Muscle of arm (tissue), 12 donors: ENCODE measurements around the gene SULF2. TPM values are rescaled to one million over a fixed set of nuclear protein-coding genes. Genes with fewer than 3 reads are reported as not detected.

Experiments
- DNase-seq: peaks from one replicate; pipeline ENCODE4 v3.0.0-alpha.2; 2013
- polyA plus RNA-seq, 12 donors: library from polyadenylated mRNA; unstranded; fragments of 120-200 nt; gene quantifications; one replicate each; pipeline ENCODE4 v1.2.1, GENCODE V29; 2013; ENCODE audit not compliant: insufficient read length in 12 of 12

SULF2 gene
- polyA plus RNA-seq, 12 donors = 36.8 to 99.0 (median 50.7) TPM; not detected in 1

DNA sequence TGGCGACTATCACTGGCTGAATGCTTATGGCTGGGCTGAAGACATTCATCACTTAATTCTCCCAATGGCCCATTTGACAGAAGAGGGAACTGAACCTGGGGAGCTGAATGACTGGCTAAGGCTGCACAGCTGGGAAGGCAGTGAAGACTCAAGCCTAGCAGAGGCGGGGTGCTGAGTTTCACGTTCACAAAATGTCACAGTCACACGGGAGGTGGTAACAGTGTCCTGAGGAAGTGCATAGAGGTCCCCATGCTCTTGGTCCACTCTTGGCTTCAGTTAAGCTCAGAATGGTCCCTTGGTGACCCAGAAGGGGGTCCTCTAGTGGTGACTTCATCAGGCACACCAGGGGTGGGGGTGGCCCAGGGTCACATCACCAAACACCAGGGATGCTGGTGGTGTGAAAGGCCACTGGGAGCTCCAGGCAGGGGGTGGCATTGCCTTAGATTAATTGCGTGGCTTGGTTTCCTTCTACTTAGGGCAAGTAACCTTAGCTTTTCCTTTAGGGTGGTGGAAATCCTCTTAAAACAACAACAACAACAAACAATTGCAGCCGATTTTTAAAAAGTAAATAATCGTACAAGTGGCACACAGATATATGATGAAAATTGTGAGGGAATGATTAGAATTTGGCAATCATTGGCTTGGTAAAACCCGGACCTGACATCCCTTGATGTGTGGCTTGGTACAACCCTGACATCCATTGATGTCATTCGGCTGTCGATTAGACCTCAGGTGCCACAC lies 45.0 kb downstream of the SULF2 start:
- no peak for DNase-seq

DNA sequence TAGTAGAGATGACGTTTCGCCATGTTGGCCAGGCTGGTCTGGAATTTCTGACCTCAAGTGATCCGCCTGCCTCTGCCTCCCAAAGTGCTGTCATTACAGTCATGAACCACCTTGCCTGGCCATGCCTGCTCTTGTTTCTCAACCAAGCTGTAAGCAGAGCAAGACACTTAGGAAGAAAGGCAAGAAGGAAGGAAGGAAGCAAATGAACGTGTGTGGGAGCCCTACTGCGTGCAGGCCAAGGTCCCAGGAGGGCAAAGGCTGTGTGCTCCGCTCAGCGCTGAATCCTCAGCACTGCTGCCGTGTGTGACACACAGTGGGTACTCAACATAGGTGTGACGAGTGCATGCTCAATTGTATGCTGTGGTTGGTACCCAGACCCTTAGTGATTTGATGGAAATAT lies 47.4 kb downstream of the SULF2 start:
- DNase-seq = no peak

DNA sequence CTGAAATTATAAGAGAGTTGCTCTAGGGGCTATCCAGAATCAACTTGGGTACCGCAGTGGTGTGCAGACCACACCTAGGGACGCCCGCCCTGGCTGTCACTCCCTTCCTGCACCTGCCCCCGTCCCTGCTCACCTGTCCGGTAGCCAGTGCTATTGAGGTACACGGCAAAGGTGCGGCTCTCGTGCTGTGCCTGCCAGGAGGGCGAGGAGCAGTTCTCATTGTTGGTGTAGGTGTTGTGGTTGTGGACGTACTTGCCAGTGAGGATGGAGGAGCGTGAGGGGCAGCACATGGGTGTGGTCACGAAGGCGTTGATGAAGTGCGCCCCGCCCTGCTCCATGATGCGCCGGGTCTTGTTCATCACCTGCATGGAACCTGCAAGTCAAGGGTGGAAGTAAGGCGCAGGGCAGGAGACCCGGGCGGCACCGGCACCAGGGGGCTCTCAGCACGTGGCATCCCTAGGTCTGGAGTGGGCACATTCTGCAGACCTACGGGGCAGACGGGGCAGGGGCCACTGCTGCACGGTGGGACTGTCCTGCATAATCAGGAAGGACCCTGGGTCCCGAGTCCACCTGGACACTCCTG lies 48.6 kb downstream of the SULF2 start:
- no peak for DNase-seq

DNA sequence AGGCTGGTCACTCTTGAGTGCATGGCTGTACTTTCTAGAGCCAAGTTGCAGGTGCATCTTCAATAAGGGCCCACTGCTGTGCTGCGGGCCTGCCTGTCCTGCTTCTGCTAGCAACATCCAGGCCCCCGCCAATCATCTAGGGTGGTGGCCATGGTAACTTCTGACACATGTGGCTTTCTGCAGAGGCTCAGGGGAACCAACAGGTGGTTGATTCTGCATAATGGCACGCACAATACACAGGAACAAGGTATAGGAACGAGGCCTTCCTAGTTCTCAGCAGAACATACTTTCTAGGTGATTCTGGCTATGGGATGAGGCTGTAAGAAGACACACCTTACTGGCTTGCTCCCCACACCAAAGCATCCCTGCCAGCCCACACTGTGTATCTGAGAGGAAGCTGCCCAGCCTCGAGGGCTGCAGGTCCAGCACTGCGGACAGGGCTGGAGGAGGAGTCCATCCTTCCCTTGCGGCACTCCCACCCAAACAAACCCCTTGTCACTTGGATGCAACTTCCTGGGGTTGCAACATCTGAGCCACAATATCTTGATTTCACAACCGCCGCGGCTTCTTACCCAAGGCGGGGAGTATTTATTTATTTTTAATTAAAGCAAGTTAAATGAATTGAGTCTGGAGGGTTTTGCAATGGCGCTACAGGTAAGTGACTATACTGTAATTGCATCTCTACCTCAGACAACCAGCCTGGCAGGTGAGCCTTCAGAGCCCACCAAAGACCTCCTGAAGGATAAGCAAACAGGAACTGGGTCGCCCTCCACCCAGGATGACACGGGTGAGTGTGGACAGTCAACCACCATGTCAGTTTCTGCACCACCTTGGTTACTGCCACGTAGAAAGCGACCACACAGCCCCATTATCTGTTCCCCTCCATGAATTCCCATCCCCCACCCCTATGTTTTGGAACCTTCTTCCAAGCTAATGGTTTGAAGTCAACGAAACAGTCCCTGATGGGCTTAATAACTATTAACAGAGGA lies 49.6 kb downstream of the SULF2 start:
- DNase-seq = no peak

DNA sequence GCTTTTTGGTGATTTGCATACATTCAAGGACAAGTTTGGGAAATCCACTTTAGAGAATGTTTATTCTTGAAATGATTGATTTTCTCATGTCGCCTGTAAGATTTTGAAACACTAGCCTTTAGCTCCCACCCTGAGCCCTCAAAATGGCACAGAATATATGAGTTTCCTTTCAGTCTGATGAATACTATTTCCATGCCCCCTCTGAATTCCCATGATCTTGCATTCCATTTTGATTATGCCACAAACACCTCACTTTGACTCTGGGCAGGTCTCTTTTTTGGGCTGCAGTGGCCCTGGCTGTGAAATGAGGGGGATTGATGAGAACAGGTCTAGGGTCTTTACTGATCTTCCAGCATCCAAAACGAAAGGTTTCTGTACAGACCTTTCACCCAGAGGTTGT lies 50.4 kb downstream of the SULF2 start:
- DNase-seq = no peak

DNA sequence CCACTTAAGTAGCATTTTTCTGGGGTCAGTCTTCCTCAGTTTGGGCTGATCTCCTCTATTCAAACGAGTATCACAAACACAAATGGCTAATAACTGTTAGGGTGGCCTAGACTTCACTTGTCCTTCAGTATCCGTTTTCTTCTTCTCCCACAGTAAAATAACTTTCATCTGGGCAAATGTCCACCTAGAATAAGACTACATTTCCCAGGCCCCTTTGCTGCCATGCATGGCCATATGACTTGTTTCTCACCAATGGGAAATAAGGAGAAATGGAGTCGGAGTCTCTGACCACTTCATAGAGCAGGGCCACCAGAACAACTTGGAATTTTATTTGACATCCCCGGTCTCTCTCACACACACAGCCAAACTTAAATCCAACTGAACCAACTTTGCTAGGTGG lies 51.4 kb downstream of the SULF2 start:
- DNase-seq = no peak

DNA sequence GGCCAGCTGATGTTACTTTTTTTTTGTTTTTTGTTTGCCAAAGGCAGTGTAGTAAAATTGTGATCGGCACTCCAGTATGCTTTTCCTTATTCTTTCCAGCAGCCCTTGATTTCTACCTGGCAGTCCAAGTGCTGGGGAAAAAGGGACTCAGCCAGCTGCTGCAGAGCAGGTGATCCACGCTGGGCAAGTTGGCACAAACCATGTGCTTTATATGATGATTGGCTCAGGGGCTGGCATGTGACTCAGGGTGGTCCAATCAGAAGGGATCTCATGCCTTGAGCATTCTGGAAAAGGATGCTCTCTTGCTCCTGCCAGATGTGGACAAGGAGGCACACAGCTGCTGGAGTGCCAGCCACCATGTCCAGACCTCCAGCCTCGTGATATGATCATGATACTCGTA lies 54.5 kb downstream of the SULF2 start:
- no peak for DNase-seq

DNA sequence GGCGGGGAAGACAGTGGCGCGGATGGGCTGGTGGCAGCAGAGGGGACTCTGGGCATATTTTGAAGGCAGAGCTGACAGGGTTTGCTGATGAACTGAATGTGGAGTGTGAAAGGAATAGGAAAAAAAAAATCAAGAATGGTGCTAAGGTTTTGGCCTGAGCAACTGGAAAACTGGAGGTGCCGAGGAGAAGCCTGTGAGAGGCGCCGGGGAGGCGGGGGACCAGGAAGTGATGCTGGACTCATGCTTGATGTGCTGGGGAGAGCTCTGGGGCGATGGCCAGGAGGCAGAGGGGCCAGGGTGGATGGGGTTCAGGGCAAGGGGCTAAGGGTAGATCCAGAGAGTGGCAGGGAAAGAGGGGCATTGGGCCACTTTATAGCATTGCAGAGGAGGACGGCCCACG lies 55.8 kb downstream of the SULF2 start:
- DNase-seq = no peak

DNA sequence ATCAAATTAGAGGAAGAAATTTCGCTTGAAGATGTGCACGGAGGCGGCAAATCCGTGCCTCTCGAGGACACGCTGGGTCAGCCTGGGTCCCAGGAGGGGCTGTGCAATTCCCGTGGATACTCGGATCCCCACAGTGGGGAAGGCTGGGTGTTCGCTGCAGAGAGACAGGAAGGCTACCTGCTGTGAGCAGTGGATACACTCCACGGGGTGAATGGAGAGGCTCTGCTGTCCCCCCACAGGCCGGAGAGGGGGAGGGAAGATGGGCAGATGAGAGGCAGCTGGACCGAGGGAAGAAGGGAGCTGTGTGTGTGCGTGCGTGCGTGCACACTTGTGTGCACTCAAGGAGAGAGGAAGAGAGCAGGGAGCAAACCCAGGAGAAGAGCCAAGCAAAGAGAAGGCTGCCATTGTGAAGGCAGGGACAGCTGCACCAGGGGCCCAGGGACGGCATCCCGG lies 57.3 kb downstream of the SULF2 start:
- DNase-seq = no peak

DNA sequence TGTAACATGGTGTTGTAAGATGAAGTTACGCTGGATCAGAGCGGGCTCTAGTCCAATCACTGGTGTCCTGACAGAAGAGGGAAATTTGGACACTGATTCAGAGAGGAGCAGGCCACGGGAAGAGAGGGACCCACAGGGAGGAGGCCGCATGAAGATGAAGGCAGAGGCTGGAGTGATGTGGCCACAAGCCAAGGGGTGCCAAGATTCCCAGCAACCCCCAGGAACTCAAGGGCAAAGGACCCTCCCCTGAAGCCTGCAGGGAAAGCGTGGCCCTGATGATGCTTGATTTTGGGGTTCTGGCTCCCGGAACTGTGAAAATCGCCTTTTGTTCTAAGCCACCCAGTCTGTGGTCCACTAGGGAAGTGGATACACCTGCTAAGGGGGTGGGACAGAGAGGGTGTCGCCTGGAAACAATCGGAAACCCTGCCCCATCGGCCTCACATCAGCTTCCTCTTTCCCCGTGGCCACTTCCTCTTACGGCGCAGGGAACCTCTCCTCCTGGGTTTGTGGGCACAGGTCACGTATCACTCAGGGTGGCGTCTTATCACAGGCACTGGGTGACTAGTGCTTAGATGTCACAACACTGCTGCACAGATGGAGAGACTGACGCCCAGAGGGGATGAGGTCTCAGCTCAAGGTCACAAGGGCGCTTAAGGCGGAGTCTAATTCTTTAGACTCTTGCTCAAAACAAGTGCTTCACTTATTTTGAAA lies 58.0 kb downstream of the SULF2 start:
- DNase-seq = no peak

DNA sequence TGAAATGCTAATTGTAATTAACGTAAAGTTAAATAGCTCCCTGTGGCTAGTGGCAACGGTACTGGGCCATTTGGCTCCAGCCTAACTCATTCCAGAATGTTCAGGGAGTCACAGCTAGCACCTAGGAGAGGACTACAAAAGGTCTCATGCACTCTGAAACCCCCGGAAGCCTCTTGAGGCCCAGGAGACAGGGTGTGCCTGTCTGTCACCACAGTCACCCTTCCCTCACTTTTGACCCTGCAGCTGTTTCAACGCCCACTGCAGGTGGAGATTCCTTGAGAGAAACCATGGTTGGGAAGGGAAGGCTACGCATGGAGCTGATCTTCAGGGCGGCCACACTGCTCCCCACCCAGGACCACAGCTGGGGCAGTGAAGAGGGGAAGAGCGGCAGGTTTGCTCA lies 58.6 kb downstream of the SULF2 start:
- no peak for DNase-seq

DNA sequence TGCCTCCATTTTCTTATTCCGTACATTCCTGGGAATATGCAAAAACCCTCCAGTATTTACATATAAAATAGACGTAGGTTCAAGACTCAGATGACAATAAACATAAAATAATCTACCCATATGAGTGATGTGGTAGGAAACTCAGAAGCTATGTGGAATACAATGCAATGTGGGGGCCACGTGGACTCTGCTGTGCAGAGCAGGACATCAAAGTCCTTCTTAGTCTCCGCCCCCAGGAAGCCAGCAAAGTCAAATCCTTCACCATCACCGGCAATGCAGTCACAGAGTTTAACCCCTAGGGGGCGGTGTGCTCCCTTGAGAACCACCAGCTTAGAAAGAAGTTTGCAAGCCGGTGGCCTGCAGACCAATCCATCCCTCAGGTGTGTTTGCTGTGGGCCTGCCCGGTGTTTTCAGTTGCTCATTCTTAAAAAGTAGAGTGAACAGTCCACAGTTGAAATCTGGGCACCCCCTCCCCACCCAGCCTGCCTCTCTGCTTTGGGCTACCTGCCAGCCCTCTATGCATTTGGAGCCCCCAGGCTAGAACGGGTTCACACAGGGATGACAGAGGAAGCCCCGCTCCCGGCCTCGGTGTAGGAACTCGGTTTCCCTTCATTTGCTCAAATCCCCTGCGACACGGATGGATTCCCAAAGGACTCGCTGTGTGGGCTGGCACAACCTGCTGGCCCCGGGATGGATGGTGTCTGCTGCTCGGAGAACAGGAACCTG lies 59.9 kb downstream of the SULF2 start:
- DNase-seq = peak; percentile 64

DNA sequence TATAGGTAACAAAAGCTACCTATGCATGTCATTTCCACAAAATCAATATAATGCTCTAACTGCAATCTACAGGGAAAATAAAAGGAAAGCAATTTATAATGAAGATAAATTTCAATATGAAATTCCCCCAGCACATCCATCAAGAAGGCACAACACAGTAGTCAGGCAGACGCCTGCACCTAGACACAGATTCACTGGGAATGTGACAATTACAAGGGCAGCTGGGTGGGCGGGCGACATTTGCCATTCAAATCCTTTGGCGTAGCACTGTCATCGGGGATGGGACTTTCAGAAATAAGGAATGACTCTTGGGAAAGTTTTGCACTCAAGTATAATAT lies 60.4 kb downstream of the SULF2 start:
- DNase-seq = no peak

DNA sequence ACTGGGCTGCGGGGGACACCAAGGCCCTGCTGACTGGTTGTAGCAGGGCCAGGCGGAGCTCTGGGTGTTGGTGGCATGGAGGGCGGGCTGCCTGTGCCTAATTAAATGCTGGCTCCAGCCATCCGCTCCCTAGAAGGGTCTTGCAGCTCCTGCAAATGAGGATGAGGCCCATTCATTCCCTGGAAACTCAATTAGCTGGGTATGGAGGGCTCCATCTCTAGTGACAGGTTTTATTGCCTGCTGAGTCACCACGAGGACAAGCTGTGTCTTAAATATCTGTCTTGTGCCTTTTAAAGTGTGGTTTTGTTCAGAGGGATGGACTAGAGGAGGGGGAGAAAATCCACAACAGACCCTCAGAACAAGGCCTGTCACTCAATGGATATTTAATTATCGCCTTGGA lies 60.9 kb downstream of the SULF2 start:
- no peak for DNase-seq

DNA sequence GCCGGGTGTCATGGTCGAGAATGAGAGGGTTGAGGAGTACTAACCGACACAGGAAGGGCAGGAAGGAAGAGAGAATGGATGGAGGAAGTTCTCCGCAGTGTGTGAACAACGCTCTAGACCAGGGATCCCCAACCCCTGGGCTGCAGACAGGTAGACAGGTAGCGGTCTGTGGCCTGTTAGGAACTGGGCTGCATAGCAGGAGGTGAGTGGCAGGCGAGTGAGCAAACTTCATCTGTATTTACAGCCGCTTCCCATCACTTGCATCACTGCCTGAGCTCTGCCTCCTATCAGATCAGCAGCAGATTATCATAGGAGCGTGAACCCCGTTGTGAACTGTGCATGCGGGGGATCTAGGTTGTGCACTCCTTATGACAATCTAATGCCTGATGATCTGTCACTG lies 62.0 kb downstream of the SULF2 start:
- no peak for DNase-seq

DNA sequence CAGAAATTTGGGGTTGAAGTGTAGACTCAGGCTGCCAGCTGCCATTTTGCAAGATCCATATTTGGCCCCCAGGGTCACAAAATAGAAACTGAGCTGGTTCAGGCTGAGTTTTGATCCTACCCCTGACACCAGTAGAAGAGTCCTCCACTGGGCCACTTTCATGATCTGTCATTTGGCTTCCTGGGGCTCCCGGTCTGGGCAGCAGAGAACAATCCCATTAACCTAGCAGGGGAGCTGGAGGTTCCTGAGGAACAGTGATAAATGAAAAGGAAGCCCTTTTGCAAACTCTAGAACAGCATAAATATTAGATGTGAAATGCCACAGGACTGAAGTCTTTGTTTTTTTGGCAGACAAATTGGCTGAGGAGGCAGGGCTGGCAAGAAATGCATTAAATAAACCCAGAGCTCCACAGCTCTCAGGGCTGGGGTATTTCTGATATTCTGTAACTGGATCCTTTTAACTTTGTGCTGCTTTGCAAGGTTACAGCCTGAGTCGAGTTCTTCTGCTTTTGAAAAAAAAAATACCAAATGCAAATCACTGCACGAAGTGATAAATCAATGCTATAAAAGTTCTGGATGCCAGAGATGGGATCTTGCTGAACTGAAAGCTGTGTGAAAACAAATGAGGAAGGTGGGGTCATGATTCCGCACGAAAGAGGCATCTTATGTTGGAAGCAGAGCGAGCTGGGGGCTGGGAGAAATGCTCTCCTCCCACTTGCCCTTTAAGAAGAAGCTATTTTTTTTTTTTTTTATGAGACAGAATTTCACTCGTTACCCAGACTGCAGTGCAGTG lies 64.4 kb downstream of the SULF2 start:
- DNase-seq = no peak

DNA sequence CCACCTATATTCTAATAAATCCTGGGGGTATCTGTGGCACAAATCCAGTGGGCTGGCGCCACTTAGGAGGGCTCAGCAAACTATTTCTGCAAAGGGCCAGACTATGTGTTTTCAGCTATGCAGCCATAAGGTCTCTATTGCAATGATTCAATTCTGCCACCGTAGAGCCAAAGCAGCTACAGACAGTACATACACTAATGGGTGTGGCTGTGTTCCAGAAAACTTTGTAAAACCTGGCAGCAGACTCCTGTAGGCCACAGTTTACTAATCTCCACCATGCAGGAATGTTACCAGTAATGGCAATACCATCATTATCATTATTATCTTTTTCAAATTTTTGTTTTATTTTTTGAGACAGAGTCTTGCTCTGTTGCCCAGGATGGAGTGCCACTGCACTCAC lies 65.7 kb downstream of the SULF2 start:
- no peak for DNase-seq

DNA sequence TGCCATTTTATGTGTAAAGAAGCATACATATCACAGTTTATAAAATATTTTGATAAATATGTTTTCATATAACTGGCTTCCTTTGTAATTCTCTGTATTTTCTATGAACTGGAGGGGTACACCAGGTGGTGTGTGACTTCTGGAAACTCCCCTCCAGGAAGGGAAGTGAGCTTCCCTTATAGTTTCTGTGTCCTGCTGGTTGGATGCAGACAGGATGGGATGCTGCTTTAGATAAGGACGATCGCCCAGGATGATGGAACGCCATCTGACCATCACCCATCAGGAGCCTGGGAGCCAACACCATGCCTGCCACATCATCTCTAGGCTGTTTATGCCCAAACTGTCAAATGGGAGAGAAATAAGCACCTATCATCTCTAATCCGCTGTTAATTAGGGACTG lies 66.1 kb downstream of the SULF2 start:
- DNase-seq = no peak

DNA sequence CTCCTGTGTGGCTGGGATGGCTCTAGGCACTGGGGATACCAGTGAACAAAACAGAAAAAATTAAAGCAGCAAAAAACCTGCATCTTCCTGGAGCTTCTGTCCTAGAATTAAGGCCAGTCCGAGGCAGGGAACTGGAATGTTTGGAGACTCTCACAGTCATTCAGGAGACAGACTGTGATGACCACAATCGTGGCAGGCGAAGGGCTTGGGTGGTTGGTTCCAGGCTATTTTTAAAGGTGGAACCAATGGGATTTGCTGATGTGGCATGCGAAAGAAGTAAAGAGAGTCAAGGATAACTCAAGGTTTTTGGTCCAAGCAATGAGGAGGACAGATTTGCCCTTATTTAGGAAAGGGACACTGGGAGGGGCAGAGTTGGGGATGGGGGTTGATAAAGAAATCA lies 66.9 kb downstream of the SULF2 start:
- no peak for DNase-seq

DNA sequence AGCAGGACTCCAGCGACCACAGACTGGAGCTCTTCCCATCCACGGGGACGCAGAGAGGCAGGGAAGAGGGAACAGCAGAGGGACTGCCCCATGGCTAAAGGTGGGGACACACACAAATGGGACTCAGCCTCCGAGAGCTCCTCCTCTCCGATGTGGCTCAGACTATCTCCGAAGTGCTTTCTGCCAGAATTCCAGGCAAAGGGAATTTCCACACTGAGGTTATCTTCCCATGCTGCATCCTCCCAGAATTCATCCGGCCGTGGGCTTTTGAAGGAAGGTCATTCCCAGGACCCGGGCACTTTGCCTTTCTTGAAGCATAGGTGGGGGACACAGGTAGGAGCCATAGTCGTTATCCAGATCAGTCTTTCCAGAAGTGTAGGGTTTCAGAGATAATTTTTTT lies 67.9 kb downstream of the SULF2 start:
- DNase-seq = no peak
